GM12891 (cell line): ENCODE data around the gene HMBS.
A peak's percentile ranks its signal among the peaks of the same experiment; 100 is the strongest.

Experiments used
- POLR2A ChIP-seq: IDR thresholded peaks from 2 replicates; pipeline ENCODE4 v1.6.1; 2011; ENCODE audit warnings: low read depth, low read length, control low read depth
- SPI1 ChIP-seq: IDR thresholded peaks from 2 replicates; pipeline ENCODE4 v1.6.1; 2011; ENCODE audit warnings: low read depth, low read length, control low read depth

DNA sequence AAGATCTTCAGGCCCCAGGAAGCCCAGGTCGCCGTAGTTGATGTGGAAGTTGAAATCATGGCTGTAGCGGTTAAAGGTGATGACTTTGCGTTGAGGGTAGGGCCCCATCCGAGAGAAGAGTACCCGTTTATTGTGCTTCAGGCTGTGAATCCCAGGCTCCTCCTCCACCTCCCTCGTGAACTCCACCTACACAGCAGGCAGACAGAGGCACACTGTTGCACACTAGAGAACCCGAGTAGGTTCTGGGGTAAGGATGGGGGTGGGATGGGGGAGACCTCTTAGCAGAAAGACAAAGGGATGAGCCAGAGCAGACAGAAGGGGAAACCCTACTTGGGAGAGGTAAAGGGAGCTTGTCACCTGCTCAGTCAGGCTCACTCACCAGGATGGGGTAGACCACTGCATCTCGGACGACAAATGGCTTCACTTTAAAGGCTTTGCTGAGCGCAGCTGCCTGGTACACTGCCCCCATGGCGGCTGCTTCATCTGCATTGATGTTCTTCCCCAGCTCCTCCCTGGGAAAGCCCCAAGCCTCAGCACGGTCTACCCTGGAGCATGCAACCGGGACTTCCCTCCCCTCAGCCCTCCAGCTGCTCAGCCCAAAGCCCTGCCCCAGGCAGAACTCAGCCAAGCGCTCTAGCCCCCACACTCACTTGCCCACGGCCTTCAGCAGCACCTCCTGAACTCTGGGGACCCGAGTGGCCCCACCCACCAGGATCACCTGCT is 33.1 kb upstream of the HMBS start:
- TF ChIP-seq POLR2A (peak; percentile 61; the same call in 1 of the 2 replicates), SPI1 (peak; percentile 61)
